EH (cell line): ENCODE results near the gene CRYGD.
"Not testable (repeated sequence)": the region's sequence is repeated elsewhere in the genome, so short reads cannot be mapped to it uniquely, and the experiment has no call there.

Experiments
- DNase-seq: peaks from one replicate; pipeline ENCODE4 v3.0.0-alpha.2; 2015; ENCODE audit warnings: low read depth

The CRYGD gene

DNA sequence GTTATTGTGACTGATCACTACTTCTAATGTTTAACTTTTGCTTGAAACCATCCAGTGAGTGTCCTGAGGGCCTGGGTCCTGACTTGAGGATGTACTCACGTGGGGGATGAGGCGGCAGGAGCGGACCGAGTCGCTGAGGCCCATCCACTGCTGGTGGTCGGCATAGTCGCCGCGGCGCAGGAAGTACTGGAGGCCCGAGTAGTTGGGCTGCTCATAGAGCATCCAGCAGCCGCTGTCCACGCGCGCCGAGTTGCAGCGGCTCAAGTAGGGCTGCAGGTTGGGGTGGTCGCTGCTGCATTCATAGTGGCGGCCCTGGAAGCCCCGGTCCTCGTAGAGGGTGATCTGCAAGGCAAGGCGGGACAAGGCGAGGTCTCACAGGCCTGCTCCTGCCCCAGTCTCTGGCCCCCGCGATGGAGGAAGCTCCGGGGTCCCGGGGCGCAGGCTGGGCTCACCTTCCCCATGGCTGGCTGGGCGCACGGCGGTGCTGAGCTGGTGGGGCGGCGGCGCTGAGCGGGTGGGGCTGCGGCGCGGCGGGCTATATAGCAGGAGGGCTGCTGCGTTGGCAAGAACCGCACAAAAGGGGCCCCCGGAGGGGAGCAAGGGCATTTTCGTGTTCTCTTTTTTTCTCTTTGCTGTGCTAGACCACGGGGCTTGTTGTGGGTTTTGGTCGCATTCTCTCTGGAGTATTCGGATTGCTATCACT is at the start of gene CRYGD:
TSS of gene CRYGD (minus strand) at position 512 of the 703 bp plus-strand sequence. CDS start at position 461, 51 bp downstream.
- DNase-seq = not testable (repeated sequence)

DNA sequence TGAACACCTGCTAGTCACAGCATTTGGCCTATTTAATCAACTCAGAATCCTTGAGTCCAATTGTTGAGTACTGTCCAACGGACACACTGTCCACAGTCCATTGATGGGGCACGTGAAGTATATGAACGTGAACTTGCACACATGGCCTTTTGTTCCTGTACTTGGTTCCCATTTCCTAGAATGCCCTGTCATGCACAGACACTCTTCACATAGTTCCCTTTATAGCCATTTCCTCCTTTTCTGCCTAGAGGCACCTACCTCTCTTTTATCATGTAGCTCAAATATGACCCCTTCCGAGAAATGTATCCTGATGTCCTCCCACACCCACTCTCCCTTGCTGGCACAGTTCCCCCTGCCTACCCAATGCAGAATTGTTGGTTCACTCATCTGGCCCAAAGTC is 47.8 kb upstream of the CRYGD start:
- DNase-seq = no peak

DNA sequence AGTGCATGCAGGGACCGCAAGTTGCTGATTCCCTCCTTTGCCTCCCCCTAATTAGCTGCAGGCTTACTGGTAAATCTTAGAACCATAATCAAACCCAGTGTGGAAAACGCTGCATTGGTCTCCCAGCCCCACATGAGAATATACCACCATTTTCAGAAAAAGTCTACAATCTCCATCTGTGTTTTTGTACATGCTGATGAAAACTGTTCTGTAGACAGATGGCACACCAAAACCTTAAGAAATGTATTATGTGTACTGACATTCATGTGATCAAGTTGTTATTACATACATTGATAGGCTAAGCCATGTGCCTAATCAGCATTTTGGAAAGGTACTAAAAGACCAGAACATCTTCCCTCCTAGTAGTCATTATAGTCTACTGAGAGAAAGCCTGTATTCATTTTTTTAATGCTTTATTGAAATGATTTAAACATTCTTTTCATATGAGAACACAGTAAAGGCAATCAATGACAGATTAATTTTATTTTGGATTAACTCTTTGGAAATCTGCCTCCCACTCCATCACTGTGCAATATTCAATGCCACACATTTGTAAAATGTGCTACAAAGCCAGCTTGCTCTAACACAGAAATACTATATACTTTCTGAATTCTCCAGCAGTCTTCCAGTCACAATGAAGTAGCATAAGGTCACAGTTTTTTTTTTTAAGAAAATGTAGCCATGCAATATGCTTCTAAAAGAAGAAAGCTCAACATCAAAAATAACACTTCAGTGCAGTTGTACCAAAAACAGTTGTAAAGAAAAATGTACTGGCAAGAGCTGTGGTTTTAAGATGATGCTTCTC is 40.8 kb upstream of the CRYGD start:
- DNase-seq = no peak

DNA sequence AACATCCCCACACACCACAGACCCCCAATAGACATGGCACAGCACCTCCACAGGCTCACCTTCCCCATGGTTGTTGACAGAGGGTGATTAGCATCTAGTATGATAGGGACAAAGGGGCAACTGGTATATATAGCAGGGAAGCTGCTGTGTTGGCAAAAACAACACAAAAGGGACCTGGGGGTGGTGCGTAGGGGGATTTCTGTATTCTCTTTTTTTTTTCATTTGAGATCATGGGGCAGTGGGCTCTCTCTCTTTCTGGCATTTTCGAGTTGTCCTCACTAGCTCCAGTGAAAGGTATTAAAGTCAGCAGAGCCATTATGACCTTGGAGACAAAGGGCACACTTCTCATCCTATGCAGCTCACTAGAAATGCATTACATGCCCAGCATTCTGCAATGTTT is 39.2 kb upstream of the CRYGD start, which contains the start of gene CRYGA:
TSS of gene CRYGA (minus strand) at position 101 of the 400 bp plus-strand sequence. CDS start at position 68, 33 bp downstream.
- DNase-seq = no peak

DNA sequence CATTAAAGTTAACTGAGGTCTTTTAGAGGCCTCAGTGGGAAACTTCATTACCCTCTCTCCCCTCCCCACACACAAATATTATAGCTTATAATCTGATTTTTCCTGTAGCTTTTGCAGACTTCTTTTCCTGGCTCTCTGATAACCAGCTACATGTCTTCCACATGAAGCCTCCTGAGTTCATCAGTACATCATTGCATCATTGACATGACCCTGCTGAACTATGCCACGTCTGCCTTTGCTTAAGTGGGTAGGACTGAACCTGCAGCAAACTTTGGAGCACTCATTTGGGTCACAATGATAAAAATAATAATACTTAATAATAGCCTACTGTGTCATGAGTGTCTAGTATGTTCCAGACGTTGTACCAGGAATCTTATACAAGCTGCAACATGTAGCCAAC is 32.1 kb upstream of the CRYGD start:
- DNase-seq = no peak

DNA sequence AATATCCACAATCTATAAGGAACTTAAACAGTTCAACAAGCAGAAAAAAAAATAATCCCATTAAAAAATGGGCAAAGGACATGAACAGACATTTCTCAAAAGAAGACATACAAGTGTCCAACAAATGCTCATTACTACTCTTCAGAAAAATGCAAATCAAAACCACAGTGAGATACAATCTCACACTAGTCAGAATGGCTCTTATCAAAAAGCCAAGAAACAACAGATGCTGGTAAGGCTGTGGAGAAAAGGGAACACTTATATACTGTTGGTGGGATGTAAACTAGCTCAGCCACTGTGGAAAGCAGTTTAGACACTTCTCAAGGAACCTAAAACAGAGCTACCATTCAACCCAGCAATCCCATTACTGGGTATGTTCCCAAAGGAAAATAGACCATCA is 28.8 kb upstream of the CRYGD start:
- peak; percentile 9 for DNase-seq

DNA sequence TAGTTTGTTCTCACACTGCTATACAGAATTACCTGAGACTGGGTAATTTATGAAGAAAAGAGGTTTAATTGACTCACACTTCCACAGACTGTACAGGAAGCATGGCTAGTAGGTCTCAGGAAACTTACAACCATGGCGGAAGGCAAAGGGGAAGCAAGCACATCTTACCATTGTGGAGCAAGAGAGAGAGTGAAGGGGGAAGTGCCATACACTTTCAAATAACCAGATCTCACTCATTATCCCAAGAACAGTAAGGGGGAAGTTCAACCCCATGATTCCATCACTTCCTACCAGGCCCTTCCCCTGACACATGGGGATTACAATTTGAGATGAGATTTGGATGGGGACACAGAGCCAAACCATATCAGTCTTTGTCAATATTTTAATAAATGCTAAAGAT is 26.6 kb upstream of the CRYGD start:
- DNase-seq = no peak

DNA sequence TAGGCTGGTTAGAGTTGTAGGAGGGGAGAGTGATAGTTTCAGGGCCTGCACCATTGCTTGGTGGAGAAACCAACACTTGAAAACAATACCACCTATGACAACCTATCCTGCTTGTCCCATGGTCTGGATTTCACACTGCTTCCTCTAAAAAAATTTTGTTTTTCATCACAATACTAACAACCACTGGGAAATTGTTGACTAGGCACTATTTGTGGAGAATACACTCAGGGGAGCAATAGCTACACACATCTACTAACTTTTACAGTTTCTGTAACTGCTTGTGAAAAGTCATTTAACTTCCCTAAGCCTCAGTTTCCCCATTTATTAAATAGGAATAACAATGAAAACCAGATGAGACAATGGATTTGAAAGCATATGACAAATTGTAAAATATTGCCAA is 25.8 kb upstream of the CRYGD start:
- DNase-seq = no peak

DNA sequence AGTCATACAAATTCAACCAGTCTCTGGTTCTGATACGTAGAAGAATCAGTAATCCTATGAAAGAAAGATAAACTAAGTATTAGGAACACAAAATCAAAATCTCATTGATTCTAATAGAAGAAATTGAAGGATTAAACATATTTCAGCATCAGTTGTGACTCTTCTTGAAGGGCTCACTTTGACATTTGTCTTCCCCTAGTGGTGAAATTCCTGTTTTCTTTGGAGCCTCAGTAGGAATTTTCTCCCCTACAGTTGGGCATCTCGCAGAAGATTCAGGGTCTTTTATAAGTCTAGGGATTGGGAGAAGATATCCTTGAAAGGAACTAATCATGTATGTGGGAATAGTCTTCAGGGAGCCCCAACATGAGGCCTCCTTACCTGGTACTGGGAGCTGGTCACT is 24.5 kb upstream of the CRYGD start:
- DNase-seq = no peak

DNA sequence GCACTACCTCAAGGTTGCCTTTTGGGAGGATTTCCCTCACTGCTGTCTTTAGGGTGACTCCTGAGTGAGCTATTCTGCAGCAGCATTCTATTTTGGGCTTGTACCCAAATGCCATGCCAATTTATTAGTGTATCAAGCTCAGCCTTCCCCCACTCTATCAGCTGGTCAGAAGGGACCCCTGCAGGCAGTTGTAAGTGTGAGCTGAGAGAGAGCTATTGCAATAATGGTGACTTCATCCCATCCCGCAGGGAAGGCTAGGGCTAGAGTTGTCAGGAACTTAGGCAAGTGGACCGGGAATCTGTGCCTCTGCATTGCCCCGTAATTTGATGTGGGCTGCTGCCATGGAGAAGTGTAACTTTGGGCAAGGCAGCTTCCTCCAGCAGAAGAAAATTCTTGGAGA is 23.4 kb upstream of the CRYGD start:
- no peak for DNase-seq

DNA sequence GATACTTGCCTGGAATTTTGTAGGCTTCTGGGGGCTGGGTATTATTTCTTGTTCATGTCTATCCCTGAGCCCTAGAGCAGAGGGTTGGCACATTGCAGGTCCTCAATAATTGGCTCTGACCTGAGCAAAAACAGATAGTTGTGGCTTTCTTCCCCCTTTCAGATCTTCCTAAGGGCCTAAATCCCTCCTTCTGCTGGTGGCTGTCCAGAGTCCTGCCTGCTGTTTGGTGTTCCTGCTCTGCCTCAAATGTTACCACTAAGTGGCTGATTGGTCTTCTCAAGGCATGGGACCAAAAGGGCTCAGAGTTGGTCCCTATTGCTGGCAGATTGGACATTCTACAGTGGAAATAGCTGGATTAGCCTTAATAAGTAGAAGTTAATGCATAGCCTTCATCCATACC is 22.7 kb upstream of the CRYGD start:
- DNase-seq = no peak

DNA sequence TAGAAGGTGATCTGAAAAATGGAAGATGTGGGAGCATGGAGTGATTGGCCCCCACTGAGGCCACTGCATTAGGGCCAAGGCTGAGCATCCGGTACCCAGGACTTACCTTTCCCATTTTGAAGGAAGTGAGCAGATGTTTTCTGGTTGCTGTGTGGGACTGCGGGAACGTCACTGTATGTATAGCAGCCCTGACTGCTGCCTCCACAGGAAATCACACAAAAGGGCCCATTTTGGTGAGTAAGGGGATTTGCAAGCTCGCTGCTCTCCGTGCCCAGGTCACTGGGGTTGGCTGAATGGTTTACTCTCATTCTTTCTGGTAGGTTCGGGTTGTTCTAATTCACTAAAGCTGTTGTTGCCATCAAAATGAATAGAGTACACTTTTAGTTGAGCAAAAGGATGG is 21.7 kb upstream of the CRYGD start, which contains the start of gene CRYGB:
TSS of gene CRYGB (minus strand) at position 153 of the 400 bp plus-strand sequence. CDS start at position 115, 38 bp downstream.
- no peak for DNase-seq

DNA sequence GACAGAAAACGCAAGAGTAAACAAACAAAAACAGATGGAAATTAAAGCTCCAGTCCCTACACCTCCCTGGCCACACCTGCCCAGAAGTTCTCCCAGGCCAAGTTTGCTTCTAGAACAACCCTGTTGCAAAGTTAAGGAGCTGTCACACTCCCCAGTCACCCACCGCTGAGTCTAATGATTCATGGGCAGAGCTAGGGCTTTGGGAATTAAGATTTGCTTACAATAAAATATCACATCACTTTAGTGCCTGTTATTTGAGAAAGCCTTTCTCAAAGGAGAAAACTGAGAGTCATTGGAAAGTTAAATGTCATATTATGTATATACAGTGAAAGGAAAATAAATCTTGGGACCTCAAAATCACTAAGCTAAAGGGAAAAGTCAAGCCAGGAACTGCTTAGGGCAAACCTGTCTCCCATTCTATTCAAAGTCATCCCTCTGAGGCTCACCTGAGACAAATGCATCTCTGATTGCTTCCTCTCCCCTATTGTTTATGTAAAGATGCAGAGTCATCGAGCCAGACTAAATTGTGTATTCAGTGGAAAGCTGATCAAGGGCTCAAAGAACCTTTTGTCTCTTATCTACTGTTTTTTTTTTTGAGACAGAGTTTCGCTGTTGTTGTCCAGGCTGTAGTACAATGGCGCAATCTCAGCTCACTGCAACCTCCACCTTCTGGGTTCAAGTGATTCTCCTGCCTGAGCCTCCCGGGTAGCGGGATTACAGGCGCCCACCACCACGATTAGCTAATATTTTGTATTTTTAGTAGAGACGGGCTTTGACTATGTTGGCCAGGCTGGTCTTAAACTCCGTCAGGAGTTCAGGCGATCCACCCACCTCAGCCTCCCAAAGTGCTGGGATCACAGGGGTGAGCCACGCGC is 18.8 kb upstream of the CRYGD start:
- DNase-seq = no peak

DNA sequence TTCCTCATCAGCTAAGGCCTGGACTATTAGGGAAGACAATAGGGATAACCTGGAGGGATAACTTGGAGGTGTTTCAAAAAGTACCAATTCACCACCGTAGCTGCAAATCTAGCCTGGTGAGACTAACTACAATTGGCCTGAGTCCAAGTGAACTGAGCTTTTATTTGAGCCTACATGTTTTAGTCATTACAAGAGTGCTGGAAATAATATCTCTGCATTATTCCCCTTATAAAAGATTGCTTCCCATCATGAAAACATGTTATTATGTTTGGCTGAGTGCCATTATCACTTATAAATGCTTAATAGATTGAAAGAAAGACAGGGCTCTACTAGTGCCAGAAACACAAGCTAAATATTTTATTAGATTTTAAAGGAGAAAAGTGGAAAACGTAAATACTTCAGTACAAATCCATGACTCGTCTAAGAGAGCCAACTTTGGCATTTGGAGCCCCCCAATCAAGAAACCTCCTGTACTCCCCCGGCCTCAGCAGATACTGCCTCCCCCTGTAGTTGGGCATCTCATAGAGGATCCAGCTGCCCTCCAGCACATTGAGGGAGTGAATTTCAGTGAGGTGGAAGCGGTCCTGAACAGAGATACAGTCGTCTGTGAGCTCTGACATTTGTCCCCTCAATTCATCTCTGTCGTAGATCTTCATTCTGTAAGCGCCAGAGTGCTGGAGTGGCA is 18.1 kb upstream of the CRYGD start:
- DNase-seq = peak; percentile 16

DNA sequence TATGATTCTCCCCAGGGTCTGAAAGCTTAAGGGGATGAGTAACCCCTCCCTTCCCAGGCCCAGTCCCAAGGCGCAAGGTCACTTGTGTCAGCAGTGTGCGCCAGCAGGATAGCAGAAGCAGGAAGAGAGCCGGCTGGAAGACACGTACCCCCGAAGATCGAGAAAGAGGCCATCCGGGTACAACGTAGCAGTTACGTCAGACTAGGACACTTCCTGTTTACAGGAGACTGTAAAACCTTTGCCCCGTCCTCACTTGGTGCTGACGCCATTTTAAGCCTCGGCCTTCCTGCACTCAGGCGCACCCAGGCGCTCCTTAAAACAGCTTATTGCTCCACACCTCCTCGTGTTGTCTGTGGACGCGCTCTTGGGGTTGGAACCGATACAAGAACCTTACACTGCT is 15.1 kb upstream of the CRYGD start:
- DNase-seq = no peak

DNA sequence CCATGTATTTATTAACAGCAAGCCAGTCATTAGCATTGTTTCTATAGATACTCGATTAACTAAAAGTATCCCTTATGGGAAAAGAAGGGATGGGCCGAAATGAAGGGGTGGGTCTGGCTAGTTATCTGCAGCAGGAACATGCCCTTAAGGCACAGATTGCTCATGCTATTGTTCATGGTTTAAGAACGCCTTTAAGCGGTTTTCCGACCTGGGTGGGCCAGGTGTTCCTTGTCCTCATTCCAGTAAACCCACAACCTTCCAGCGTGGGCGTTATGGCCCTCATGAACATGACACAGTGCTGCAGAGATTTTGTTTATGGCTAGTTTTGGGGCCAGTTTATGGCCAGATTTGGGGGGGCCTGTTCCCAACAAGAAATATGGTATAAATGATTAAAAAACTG is 14.0 kb upstream of the CRYGD start:
- not testable (repeated sequence) for DNase-seq

DNA sequence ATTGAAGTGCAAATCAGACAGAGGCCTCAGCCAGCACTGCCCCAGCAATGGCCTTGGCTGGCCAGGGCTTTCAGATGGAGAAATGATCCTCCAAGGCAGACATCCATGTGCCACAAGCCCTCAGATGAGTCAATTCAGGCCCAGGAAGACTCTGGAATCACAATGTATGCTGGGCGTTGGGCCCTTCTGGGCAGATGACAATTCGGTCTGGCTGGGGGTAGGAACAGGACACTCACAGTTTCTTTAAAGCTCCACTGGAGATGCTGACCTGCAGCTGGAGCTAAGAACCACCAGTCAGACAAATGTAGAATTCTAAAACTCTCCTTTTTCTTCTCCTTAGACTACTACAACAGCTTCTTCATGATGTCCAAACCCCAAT is 12.4 kb upstream of the CRYGD start:
- no peak for DNase-seq

DNA sequence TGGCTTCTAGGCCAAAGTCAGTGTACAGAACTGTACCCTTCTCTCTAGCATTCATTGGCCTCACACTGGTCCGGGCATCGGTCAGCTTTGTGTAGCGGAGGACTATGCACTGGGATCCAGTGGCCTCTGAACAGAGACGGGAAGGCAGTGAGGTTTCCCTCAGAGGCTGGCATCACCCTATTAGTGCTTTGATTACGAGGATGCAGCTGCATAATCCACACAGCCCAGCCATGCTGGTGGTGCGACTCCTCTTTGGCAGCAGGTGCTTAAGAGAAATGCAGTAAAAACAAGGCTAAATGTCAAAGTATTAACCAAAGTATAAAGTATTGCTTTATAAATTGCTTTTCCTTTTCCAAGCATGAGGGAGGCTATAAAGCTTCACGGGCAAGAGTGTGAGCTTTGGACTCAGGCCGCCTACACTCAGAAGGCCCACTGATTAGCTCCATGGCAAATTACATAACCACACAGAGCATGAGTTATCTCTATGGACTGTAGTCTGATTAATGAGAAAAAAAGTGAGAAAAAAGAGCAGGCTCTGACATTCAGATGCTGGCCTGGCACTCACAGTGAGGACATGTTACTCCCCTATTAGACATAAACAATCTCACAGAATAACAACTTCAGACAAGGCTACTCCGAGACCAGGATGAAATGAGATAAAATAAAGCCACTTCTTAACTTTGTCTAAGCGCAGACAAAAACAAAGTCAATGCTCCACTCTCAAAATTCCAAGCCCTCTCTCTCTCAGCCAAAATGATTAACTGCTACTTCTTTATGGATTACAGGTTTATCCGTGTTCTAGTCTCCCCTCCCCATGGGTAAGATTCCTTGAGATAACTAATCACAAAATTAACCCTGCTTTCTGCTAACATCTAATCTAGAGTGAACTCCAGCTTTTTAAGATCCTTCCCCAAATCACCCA is 11.7 kb upstream of the CRYGD start:
- DNase-seq = no peak

DNA sequence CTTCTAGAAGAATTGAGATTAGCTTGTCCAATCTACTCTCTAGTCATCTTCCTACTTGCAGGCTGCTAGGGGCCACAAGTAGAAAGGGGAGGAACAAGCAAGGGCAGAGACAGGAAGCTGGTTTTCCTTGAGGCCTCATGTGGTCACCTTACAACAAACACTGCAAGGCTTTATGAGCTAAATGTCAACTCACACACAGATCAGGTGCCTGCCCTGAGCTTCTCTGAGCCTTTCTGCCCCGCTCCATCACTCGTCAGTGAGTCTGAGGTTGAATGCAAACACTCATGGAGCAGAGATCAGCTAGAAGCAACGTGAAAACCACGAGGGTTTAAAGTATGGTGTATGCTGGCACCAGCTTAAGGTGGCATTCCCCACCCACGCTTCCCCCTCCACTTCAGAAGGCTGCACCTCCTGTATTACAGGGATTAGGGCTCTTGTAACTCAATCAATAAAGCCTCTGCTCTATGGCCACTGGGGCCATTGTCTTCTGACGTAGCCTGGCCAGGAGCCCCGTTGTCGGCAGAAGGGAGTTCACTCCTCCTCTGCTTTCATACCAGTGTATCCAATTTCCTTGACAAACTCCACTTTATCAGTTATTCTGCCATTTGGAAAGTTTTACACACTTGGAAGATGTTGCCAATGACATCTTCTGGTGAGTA is 10.7 kb upstream of the CRYGD start:
- DNase-seq = no peak

DNA sequence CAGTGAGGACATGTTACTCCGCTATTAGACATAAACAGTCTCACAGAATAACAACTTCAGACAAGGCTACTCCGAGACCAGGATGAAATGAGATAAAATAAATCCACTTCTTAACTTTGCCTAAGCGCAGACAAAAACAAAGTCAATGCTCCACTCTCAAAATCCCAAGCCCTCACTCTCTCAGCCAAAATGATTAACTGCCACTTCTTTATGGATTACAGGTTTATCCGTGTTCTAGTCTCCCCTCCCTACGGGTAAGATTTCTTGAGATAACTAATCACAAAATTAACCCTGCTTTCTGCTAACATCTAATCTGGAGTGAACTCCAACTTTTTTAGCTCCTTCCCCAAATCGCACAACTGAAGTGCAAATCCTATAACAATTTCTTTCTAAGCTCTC is 6.4 kb upstream of the CRYGD start:
- no peak for DNase-seq
